Thoracic aorta (tissue), 2 donors: Measurements from ENCODE around the gene GID8. TPM values are rescaled to one million over a fixed set of nuclear protein-coding genes. Genes with fewer than 3 reads are reported as not detected.

Source experiments
- ATAC-seq: fragments of 150-250 bp; one replicate; pipeline ENCODE4 v1.8.0; 2017; ENCODE audit warnings: low read depth; ENCODE audit not compliant: insufficient number of reproducible peaks, low FRiP score
- DNase-seq: peaks from one replicate; pipeline ENCODE4 v3.0.0-alpha.2; 2020; ENCODE audit warnings: low spot score
- H3K27ac ChIP-seq, 2 donors: fragments of 200-600 bp; sonication (generic); 1 replicate in 1 of 2; 2 replicates in 1 of 2; pipeline ENCODE4 v1.5.1; 2016; ENCODE audit warnings: mild to moderate bottlenecking in 2 of 2, moderate library complexity in 2 of 2
- H3K27me3 ChIP-seq: fragments of 200-600 bp; sonication (generic); replicated peaks from 2 replicates; pipeline ENCODE4 v1.6.0; 2016; ENCODE audit warnings: mild to moderate bottlenecking; ENCODE audit not compliant: insufficient read depth
- H3K36me3 ChIP-seq: fragments of 200-600 bp; sonication (generic); one replicate; pipeline ENCODE4 v1.5.1; 2016
- H3K4me1 ChIP-seq, 2 donors: fragments of 200-600 bp; sonication (generic); 1 replicate in 1 of 2; 2 replicates in 1 of 2; pipeline versions ENCODE4 v1.5.1 to v1.6.0; 2016; ENCODE audit warnings: low read depth in 2 of 2, mild to moderate bottlenecking in 1 of 2; ENCODE audit not compliant: control insufficient read depth in 1 of 2
- H3K4me3 ChIP-seq: fragments of 200-600 bp; sonication (generic); 2 replicates; pipeline ENCODE4 v1.5.1; 2016; ENCODE audit warnings: mild to moderate bottlenecking
- H3K9me3 ChIP-seq: fragments of 200-600 bp; sonication (generic); 2 replicates; pipeline ENCODE4 v1.5.1; 2016
- CTCF ChIP-seq: fragments of 200-600 bp; sonication (generic); IDR thresholded peaks from one replicate; pipeline ENCODE4 v1.5.1; 2019; ENCODE audit warnings: antibody characterized with exemption
- total RNA-seq, 2 donors: library from RNA; depleted of rRNA; stranded (reverse); fragments of >200 nt; gene quantifications; one replicate each; pipeline versions ENCODE4 v1.1.0 to v1.2.3, GENCODE V29; 2016

The GID8 gene
- total RNA-seq, 2 donors from 2014 or later: 29.1 to 30.3 TPM

DNA sequence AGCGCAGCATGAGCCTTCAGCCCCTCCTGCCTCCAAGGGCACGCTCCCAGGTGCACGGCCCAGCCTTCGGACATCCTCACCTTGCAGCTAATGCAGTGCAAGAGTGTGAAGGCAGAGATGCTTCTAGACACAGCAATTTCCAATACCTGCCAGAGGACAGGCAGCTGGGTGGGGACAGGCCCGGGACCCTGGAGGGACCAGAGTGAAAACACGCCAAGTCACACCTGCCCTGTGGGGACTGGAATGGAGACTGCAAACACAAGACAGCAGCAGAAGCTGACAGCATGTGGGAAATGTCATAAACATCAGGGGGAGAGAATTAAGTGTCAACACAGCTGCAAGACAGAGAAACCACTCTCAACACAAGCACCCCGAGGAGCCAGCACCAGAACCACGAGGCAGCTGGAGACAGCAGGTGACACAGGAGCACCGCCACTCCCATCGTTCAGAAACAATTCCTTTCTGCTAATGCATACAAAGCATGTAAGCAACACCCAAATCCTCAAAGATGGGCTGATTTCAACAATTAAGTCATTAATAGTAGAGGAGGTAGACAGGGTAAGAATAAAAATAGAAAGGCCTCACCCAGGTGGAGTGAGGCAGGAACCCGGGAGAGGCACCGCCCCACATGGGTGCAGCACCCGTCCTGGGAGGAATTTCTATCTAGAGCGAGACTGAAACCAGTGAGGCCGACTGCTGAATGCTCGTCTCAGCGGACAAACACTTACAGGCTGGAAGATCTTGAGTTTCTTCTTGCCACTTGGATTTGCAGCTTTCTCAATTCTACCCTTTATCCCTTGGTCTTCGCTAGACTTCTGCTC is 28.8 kb upstream of the GID8 start:
- Histone ChIP-seq H3K27me3 (no peaks in the 10 kb centered on the region), H3K9me3 (no peaks in the 10 kb centered on the region), H3K4me1 (peaks cover 13 to 33% of the 10 kb centered on the region in 2 donors), H3K27ac (no peak overlapping the region), H3K4me3 (no peak overlapping the region), H3K36me3 (peaks cover 86% of the 10 kb centered on the region)
- ATAC-seq (no peak), DNase-seq (no peak)
- TF ChIP-seq CTCF: no peak

- peaks cover 77% of the 10 kb centered on the region for H3K36me3 ChIP-seq
- H3K9me3 ChIP-seq: no peaks in the 10 kb centered on the region
- no peak overlapping the region for H3K27ac ChIP-seq
- no peak for TF ChIP-seq CTCF
- ATAC-seq (no peak), DNase-seq (no peak)
- H3K27me3 ChIP-seq: no peaks in the 10 kb centered on the region
- peaks cover 22 to 44% of the 10 kb centered on the region in 2 donors for H3K4me1 ChIP-seq
- no peak overlapping the region for H3K4me3 ChIP-seq
Observed at GRCh38 chr20:62910217-62910766, 27.7 kb upstream of the GID8 start.

DNA sequence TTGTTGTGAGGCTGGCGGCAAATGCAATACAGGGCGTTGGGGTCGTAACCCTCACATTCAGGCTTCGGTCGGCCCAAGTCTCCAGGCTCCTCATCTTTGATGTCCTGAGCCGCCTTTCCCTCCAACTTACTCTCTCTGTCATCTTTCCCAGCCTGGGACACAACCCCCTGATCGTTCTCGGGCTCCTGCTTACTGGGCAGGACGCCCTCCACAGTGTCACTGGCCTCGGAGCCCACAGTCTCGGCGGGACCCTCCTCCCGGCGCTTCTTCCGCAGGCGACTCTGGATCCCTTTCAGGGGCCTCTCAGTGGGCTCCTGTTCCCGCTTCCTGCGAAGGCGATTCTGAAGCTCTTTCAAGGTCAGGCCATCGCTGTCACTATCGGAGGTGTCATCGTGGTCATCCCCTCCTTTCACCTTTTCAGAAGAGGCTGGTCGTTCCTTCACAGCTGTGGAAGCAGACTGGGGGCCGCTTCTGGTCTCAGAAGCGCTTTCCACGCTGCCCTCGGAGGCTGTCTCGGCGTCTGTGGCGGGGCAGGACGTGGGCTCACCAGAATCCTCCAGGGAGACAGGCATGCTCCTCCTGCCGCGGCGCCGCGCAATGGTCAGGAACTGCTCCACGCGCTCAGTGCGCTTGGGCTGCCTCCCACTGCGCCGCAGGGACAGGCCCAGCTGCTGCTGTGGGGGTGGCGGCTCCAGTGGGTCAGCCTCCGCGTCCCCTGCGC is 27.0 kb upstream of the GID8 start:
- peaks cover 22 to 50% of the 10 kb centered on the region in 2 donors for H3K4me1 ChIP-seq
- H3K9me3 ChIP-seq: no peaks in the 10 kb centered on the region
- no peaks in the 10 kb centered on the region for H3K27me3 ChIP-seq
- ATAC-seq: no peak
- H3K36me3 ChIP-seq: peaks cover 70% of the 10 kb centered on the region
- no peak for TF ChIP-seq CTCF
- H3K4me3 ChIP-seq: no peak overlapping the region
- H3K27ac ChIP-seq: no peak overlapping the region
- DNase-seq: no peak

GRCh38 chr20:62911701-62912280 is 26.2 kb upstream of the GID8 start:
- no peaks in the 10 kb centered on the region for H3K9me3 ChIP-seq
- DNase-seq: no peak
- no peak for TF ChIP-seq CTCF
- peaks cover 62% of the 10 kb centered on the region for H3K36me3 ChIP-seq
- no peak for ATAC-seq
- no peak overlapping the region for H3K4me3 ChIP-seq
- H3K4me1 ChIP-seq: peaks cover 26 to 59% of the 10 kb centered on the region in 2 donors
- no peak overlapping the region for H3K27ac ChIP-seq
- H3K27me3 ChIP-seq: no peaks in the 10 kb centered on the region
